Stimulated activated CD8-positive, alpha-beta memory T cell treated with anti-CD3 and anti-CD28 coated beads, Interleukin-12 subunit alpha, Interleukin-12 subunit beta, amount 100 ng/mL, for 24 hours (primary cell): ENCODE results near the gene GDF15.

Source experiments
- DNase-seq: peaks from one replicate; pipeline ENCODE4 v3.0.0-alpha.2; 2020; ENCODE audit errors: extremely low read depth

The GDF15 gene

DNA sequence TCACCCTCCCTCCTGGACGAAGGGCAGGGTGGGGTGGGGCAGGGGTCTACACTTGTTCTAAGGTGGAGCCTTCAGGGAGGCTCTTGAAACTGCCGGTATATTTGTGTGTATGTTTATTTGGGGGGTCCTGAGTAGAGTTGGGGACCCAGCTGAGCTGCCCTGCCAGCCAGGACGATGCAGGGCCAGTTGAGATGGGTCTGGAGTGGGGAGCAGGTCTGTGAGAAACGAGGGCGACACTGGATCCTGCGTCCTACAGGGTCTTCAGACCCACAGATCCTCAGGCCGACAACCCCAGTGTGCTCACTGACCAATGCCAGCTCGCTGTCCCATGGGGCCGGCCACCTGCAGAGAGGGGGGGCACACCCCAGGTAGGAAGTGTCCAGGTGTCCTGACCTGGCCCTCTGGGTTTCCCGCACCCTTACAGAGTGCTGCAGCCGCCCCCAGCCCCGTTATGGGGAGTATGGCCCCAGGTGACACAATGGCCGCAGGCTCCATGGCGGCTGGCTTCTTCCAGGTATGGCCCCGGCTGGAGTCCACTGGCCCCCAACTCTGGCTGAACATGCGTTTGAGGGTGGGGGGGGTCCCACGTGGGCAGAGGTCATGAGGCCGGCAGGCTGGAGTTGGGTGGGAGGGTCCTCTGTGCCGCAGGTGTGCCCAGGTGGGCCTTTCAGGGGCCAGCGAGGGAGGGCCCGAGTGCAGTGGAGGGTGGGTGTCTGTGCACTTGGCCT lies 44.6 kb downstream of the GDF15 start:
- no peak for DNase-seq

DNA sequence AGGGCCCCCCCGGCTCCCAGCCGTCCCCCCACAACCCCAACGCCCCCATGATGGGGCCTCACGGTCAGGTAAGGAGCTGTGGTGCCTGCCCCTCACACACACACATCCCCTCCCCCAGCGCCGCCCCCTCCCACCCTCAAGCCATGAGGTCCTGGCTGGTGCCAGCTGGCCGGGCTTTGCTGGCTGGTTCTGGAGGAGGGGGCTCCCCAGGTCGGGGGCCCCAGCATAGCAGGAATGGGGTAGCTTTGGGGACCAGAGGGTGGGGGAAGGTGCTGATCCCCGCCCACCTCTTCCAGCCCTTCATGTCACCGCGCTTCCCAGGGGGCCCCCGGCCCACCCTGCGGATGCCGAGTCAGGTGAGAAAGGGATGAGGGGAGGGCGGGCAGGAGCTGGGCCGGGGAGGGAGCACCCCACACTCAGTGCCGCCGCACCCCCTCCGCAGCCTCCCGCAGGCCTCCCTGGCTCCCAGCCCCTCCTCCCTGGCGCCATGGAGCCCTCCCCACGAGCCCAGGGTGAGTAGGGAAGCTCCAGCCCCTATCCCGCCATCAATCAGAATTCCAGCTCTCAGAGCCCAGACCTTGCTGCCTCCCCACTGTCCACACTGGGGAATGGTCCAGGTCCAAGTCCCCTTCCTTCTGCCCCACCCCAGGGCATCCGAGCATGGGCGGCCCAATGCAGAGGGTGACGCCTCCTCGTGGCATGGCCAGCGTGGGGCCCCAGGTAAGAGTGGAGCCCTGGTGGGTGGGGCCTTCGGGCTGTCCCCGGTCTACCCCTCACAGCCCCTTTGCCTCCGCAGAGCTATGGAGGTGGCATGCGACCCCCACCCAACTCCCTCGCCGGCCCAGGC lies 45.6 kb downstream of the GDF15 start:
- no peak for DNase-seq

DNA sequence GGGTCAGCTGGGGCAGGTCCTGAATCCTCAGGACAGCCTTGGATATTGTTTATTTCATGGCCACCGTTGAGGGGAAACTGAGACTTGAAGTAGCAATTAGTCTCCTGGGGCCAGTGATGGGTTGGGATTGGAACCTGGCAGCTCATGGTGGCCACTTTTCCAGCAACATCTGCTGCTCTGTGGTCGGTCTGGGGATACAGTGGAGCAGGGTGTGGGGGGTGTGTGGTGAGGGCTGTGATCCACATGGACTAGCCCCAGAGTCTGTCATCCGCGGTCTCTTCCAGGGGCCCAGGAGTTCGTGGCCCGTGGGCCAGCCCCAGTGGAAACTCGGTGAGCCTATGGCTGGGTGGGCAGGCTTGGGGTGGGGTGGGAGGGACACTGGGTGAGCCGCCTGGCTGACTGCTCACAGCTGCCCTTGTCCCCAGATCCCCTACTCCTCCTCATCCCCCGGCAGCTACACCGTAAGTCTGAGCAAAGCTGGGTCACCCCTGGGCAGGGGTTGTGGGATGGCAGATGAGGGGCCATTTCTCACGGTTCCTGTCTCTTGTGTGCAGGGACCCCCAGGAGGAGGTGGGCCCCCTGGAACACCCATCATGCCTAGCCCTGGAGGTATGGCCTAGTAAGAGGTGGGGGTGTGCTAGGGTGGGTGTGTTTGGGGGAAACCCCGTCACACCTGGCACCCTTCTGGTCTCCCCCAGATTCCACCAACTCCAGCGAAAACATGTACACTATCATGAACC lies 46.5 kb downstream of the GDF15 start:
- DNase-seq: no peak

DNA sequence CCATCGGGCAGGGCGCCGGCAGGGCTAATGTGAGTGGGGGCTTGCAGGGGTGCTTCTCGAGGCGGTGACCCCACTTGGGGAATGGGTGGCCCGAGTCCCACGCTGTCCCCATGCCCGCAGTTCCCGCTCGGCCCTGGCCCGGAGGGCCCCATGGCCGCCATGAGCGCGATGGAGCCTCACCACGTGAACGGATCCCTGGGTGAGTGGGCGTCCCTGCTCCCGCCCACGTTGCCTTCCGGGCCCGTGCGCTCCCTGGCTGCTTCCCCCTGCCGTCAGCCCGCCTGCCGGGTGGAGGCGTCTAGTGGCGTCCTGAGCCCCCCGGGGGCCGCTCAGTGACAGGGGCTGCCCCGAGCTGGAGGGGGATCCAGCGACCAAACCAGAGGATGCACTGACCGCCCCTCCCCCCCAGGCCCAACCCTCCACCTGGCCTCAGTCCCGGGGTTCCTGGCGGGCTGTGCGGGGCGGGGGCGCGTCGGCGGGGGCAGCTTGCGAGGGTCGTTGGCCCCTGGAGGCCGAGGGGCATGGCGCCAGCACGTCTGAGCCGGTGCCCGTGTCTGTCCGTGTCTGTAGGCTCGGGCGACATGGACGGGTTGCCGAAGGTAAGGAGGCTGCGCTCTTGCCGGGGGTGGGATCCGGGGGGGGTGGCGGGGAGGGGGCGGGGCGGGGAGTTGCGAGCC lies 47.2 kb downstream of the GDF15 start:
- DNase-seq: no peak

DNA sequence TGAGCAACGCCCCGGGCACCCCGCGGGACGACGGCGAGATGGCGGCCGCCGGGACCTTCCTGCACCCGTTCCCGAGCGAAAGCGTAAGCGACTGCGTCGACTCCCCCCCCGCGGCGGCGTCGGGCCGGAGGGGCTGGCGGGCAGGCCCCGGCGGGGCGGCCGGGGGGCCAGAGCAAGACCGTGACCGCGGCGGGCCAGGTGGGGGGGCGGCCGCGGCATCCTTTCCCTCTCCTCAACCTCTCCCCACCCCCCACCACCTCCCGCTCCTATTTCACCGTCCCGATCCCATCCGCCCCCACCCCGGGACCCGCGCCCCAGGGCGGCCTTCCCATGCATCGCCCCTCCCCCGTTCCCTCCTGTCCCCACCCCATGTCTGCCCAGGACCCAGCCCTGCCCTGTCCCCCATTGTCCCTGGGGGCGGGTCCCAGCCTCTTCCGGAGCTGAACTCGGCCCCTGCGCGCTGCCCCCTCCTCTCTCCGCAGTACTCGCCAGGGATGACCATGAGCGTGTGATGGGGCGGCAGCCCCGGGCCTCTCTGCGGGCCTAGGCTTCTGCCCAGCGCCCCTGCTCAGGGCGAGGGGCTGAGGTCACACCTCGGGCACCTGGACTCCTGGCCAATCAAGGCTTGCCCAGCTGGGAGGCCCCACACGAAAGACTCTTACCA lies 47.9 kb downstream of the GDF15 start:
- no peak for DNase-seq

DNA sequence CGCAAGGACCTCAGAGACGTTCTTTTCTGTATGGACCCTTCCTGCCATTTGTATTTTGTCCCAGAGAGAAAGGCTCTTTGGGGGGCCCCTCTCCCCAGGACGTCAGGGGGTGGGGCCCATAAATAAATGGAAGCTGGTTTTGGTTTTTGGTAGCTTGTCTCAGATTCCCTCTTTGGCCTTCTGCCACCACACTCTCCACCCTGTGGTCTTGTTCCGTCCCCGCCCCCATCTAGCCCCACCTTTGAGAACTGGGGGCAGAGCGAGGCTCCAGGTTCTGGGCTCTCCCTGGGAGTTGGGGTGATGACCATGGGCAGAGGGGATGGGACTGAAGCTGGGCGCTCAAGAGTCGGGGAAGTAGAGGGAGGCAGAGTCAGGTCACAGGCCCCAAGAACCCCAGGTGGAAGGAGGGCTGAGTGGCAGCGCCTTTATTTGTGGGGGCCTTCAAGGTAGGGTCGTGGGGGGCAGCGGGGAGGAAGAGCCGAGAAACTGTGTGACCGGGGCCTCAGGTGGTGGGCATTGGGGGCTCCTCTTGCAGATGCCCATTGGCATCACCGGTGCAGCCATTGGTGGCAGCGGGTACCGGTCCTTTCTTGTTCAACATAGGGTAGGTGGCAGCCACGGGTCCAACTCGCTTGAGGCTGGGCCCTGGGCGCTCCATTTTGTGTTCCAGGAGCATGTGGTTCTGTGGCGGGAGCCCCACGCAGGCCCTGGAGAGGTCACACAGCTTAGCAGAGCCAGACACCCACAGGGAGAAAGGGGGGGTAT lies 48.6 kb downstream of the GDF15 start:
- no peak for DNase-seq

DNA sequence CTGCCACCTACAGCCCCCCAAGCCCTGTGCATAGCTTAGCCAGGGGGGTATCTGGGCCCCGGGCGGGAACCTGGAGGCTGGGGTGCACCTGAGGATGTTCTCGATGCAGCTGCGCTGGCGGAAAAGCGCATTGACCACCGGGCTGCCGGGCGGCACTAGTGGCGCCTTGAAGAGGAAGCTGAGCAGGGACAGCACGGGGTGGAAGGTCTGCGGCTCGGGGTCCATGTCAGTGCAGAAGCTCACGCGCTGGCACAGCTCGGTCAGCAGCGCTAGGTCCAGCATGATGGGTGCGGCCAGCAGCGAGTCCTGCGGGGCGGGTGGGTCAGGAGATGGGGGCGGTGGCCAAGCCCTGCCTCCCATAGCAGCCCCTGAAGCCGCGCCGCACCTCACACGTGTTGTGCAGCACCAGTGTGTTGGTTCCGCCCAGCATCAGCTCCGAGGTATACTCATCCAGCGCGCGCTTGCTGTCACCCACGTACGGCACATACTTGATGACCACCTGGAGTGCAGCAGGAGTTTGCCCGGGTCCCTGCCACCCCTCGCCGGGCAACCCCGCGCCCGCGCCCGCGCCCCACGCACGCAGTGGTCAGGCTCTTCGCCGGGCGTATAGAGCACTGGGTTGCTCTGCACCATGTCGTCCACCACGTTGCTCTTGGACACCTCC lies 49.4 kb downstream of the GDF15 start:
- no peak for DNase-seq

DNA sequence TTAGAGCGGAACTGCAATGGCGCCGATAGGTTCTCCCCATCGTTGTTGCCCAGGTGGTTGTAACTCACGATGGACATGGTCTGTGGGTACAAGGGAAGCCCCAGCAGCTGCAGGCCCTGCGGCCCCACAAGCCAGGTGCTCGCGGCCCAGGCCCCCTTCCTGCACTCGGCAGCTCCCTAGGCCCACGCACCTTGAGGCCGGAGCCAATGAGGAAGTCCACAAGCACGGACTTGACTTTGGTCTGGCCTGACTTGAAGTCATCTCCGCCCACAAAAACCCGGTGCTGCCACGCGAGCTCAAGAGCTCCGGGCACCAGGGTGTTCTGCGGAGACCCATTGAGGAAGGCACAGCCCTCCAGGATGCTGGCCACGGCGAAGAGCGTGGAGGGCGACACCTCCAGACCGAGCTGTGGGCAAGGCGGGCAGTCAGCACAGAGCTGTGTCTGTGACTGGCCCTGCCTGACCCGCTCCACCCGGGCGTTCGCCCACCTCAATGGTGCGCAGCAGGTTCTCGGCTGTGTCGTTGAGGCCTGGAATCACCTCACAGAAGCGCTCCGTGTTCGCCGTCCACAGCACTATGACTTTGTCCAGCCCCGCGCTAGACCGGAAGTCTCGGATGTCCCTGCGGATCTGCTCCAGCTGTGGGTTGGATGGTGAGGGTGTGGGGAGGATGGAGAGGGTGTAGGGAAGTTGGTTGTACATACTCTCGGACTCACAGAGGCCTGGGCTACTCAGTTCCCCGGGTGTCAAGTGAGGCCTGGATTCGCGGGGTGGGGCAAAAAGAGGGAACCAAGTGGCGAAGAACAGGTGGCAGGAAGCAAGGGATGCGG lies 50.1 kb downstream of the GDF15 start:
- DNase-seq: no peak

DNA sequence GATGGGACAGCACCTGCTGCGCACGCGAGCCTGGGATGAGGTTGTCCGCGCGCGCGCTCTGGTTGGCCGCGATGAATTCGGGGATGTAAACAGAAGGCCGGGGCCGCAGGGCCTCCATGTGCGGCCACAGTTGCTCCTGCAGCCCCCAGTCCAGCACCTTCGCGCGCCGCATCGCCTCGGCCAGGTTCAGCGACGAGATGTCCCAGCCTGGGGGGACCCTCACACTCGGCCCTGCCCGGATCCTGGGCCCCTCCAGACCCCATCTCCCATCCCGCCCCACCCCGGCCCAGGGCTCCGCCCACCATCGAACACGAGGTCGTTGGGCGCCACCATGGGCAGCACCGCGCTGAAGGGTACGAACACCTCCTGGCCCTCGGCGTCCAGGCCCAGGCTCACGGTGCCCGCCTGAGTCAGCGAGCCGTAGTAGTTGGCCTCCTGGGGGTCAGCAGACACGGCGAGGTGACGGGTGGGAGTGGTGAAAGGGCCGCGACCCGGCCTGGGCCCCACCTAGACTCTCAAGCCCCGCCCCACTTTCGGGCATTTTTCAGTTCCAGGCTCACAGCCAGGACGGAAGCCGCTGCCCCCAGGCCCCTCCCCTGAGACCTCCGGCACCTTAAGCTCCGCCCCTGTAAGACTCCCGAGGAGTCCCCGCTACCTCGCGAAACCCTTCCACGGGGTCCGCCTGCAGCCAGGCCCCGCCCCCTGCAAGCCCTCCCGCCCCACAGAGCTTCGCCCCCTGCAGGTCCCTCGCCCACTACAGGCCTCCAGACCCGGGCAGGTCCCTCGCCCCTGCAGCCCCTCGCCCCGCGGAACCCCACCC lies 50.9 kb downstream of the GDF15 start:
- no peak for DNase-seq

DNA sequence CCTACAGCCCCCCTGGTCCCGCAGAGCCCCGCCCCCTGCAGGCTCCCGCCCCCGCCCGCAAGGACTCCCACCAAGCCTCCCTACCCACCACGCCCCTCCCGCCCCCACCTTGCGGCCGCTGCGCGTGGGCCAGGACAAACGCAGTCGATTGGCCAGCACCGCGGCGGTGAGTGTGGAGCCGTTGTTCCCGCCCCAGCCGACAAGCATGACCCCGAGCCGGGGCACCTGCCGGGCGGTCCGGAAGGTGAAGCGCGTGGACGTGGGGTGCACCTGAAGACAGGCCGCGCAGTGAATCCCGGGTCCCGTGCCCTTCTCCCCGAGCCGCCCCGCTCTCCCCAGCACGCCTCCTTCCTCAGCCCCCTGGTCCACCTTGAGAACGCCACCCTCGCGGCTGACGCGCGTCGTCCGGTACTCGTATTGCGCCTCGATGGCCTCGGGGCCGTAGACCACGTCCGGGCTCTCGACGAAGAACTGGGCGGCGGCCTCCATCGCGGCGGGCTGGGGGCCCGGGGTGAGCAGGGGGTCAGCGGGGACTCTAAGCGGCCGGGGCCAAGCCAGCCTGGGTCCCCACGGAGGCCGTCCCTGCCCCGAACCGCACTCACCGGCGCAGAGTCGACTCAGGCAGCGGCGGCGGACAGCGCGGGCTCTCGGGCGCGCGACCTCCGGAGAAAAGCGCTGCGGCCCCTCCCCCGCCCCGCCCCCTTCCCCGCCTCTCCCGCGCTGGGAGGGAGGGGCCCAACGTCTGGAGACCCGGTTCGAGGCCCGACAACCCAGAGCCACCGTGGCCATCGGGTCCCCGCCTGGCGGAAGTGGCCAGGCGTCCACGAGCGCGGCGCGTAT lies 51.8 kb downstream of the GDF15 start, which contains the start of gene ISYNA1:
Gene ISYNA1 (minus strand): TSS at position 643 of the 840 bp plus-strand sequence. CDS start 154 bp downstream, at position 489.
- DNase-seq: no peak

DNA sequence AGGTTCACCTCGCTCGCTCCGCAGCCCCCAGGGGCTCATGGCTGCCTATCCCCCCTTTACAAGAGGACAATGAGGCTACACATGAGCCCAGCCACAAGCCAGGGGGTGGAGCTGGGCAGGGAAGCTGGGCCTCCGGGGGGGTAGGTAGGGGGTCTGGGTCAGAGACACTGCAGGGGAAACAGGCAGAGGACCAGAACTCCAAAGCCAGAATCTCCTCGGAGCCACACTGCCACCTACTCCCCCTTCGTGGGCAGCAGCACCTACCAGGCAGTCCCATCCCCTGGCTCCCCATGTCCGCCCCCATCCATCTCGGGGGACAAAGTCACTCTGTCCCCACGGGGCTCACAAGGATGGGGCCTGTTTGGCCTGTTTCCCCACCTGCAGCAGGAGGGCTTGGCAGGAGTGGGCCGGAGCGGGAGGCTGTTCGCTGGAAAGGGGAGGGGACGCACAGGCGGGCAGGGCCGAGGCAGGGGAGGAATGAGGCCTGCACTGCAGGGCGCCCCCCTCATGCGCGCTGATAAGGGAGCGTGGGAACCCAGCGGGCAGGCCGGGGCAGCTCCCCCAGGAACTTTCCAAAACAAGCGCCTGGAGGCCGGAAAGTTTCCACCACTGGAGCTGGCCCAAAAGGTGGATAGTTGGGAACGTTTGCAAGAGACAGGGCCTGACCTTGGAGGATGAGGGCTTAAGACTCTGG lies 52.5 kb downstream of the GDF15 start:
- no peak for DNase-seq
